Keratinocyte (primary cell): ENCODE measurements around the gene DCAF15. TPM values are rescaled to one million over a fixed set of nuclear protein-coding genes. Genes with fewer than 3 reads are reported as not detected.

Experiments
- DNase-seq: peaks from one replicate; pipeline ENCODE4 v3.0.0-alpha.2; 2011; ENCODE audit warnings: low read depth, missing footprints, low spot score
- FAIRE-seq: peaks from 2 replicates; lab custom pipeline; 2011; peaks lifted over from hg19 to GRCh38; lab: Jason Lieb, UNC
- H2AFZ ChIP-seq: 2 replicates; pipeline ENCODE4 v1.6.0; 2012; ENCODE audit warnings: low read length, control low read depth, inconsistent platforms; ENCODE audit not compliant: control insufficient read depth
- H3K27ac ChIP-seq: 2 replicates; pipeline ENCODE4 v1.5.1; 2011; ENCODE audit warnings: low read length; ENCODE audit not compliant: control insufficient read depth, insufficient read depth
- H3K27me3 ChIP-seq: 3 replicates; pipeline ENCODE4 v1.6.0; 2011; ENCODE audit warnings: low read length; ENCODE audit not compliant: control insufficient read depth, insufficient read depth; ENCODE audit errors: extremely low read depth
- H3K36me3 ChIP-seq, 2 experiments: 2 replicates in 1 of 2; 3 replicates in 1 of 2; pipeline ENCODE4 v1.5.1; 2011; ENCODE audit warnings: low read length in 2 of 2, mild to moderate bottlenecking in 1 of 2; ENCODE audit not compliant: control insufficient read depth in 2 of 2, insufficient read depth in 2 of 2; ENCODE audit errors: extremely low read depth in 1 of 2
- H3K4me1 ChIP-seq: 3 replicates; pipeline ENCODE4 v1.5.1; 2011; ENCODE audit warnings: low read length; ENCODE audit not compliant: control insufficient read depth, insufficient read depth; ENCODE audit errors: extremely low read depth
- H3K4me2 ChIP-seq: 3 replicates; pipeline ENCODE4 v1.6.0; 2011; ENCODE audit warnings: low read depth, low read length; ENCODE audit not compliant: control insufficient read depth, insufficient read depth; ENCODE audit errors: extremely low read depth
- H3K4me3 ChIP-seq, 3 experiments: fragments of 200-600 bp in 1 of 3; sonication (generic) in 1 of 3; 2 replicates in 2 of 3; 3 replicates in 1 of 3; pipeline ENCODE4 v1.5.1; 2011 to 2016; ENCODE audit warnings: low read length in 3 of 3, mild to moderate bottlenecking in 3 of 3, control low read depth in 2 of 3, inconsistent platforms in 1 of 3, low read depth in 1 of 3, mixed read lengths in 1 of 3, mixed run types in 1 of 3, moderate library complexity in 1 of 3; ENCODE audit not compliant: control insufficient read depth in 2 of 3, insufficient read depth in 2 of 3; ENCODE audit errors: extremely low read depth in 1 of 3
- H3K79me2 ChIP-seq: 2 replicates; pipeline ENCODE4 v1.6.0; 2012; ENCODE audit warnings: low read length; ENCODE audit not compliant: control insufficient read depth, insufficient read depth
- H3K9ac ChIP-seq: 3 replicates; pipeline ENCODE4 v1.6.0; 2011; ENCODE audit warnings: low read length; ENCODE audit not compliant: control insufficient read depth, insufficient read depth; ENCODE audit errors: extremely low read depth
- H3K9me1 ChIP-seq: 3 replicates; pipeline ENCODE4 v1.6.0; 2011; ENCODE audit warnings: low read length; ENCODE audit not compliant: control insufficient read depth, insufficient read depth; ENCODE audit errors: extremely low read depth
- H3K9me3 ChIP-seq: 2 replicates; pipeline ENCODE4 v1.5.1; 2012; ENCODE audit warnings: low read depth, low read length; ENCODE audit not compliant: control insufficient read depth
- H4K20me1 ChIP-seq: 3 replicates; pipeline ENCODE4 v1.6.0; 2011; ENCODE audit warnings: low read length; ENCODE audit not compliant: control insufficient read depth, insufficient read depth; ENCODE audit errors: extremely low read depth
- EZH2 ChIP-seq: IDR thresholded peaks from one replicate; pipeline ENCODE4 v1.6.1; 2012; ENCODE audit warnings: inconsistent platforms, mild to moderate bottlenecking, low read length, moderate library complexity
- dilution Hi-C: fragments of 300-500 bp; cut with MboI; formaldehyde crosslinking; loops from one replicate; pipeline ENCODE4 v1.7.0; 2020; ENCODE audit warnings: low sequenced_read_pairs; ENCODE audit not compliant: extremely low pct_ligation_motif_present
- polyA plus RNA-seq, 5 experiments: library from polyadenylated mRNA; depleted of rRNA in 3 of 5; stranded (reverse) in 3 of 5; stranded (forward) in 1 of 5; unstranded in 1 of 5; fragments of >200 nt; gene quantifications; 1 replicate in 1 of 5; 2 replicates in 3 of 5; 3 replicates in 1 of 5; pipeline versions ENCODE4 v1.2.1 to v1.2.3, GENCODE V29; 2011 to 2012; ENCODE audit warnings: missing spikeins in 2 of 5, low read depth in 1 of 5, low replicate concordance in 1 of 5
- TF ChIP-seq, protein P1 (sequence below), 3 experiments: IDR thresholded peaks in 1 of 3; conservative IDR thresholded peaks in 1 of 3; optimal IDR thresholded peaks in 1 of 3; 2 replicates in 2 of 3; 3 replicates in 1 of 3; pipeline versions ENCODE3 to v1.5.1; 2011; ENCODE audit warnings: low read length in 3 of 3, mild to moderate bottlenecking in 3 of 3, moderate library complexity in 2 of 3, control low read depth in 1 of 3, inconsistent platforms in 1 of 3; ENCODE audit not compliant: insufficient read depth in 2 of 3; ENCODE audit errors: extremely low read depth in 1 of 3

The DCAF15 gene
- polyA plus RNA-seq, 1 donor (not counting 4 experiments of a cell fraction or from before 2014, with no cell fraction given), result 15.1 TPM

DNA sequence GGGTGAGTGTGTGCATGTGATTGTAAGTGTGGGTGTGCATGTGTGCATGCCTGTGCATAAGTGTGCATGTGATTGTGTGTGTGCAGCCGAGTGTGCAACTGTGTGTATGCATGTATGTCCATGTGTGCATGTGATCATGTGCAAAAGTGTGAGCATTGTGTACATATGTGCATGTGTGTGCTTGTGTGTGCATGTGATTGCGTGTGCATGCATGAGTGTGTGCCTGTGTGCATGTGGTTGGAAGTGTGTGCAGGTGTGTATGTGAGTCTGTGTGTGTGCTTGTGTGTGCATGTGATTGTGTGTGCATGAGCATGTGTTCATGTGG, 17.6 kb upstream of the DCAF15 start:
- Histone ChIP-seq H3K27ac (no peak overlapping the region), H2AFZ (no peak overlapping the region), H3K27me3 (peaks cover 15% of the 10 kb centered on the region), H4K20me1 (no peaks in the 10 kb centered on the region), H3K79me2 (no peaks in the 10 kb centered on the region), H3K4me1 (peaks cover 3% of the 10 kb centered on the region), H3K36me3 (peaks cover 0 to 5% of the 10 kb centered on the region in 2 experiments), H3K4me2 (no peak overlapping the region), H3K9ac (no peak overlapping the region), H3K4me3 (no peak overlapping the region), H3K9me3 (no peaks in the 10 kb centered on the region), H3K9me1 (no peaks in the 10 kb centered on the region)
- TF ChIP-seq, protein P1, sequence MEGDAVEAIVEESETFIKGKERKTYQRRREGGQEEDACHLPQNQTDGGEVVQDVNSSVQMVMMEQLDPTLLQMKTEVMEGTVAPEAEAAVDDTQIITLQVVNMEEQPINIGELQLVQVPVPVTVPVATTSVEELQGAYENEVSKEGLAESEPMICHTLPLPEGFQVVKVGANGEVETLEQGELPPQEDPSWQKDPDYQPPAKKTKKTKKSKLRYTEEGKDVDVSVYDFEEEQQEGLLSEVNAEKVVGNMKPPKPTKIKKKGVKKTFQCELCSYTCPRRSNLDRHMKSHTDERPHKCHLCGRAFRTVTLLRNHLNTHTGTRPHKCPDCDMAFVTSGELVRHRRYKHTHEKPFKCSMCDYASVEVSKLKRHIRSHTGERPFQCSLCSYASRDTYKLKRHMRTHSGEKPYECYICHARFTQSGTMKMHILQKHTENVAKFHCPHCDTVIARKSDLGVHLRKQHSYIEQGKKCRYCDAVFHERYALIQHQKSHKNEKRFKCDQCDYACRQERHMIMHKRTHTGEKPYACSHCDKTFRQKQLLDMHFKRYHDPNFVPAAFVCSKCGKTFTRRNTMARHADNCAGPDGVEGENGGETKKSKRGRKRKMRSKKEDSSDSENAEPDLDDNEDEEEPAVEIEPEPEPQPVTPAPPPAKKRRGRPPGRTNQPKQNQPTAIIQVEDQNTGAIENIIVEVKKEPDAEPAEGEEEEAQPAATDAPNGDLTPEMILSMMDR (optimal IDR thresholded peaks at IDR 0.05 in 1 of 3, IDR thresholded peaks at IDR 0.05 in 1 of 3, conservative IDR thresholded peaks at IDR 0.05 in 1 of 3; ENCODE audit: extremely low read depth in 1 of 3, insufficient read depth in 2 of 3, low read length in 3 of 3), result no peak
- no peak for TF ChIP-seq EZH2
- FAIRE-seq (no peak), DNase-seq (no peak)
- dilution Hi-C loops, result no loop called here

DNA sequence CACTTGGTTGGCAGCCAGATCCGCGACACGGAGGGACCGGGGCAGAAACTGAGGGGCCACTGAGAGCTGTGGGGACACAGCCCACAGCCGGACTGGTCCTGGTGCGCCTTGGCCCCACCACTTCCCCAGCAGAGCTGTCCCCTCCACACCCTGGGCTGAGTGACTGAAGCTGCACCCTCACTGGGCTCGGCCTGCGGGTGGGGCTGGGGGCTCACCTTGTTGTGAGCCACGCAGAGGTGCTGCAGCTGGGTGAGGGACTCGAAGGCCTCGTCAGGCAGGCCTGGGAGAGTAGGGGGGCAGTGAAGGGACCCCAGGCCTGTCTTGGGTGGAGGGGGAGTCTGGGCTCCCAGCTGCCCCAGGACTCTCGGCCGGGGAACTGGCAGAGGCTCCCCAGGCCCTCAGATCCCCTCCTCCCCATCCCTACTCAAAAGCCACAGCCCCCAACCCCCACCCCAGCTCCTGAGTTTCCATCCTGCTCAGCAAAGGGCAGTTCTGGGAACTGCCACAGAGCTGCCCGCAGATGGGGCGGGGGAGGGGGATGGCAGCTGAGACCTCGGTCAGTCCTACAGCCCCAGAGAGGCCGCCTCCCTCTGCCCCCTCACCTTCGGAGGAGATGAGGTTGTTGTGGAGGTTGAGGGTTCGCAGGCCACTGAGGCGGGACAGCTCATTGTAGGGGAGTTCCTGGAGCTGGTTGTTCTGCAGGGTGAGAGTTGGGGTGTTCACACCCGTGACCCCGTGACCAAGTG, 16.4 kb upstream of the DCAF15 start:
- Histone ChIP-seq H4K20me1 (no peaks in the 10 kb centered on the region), H3K9me3 (no peaks in the 10 kb centered on the region), H3K4me1 (peaks cover 3% of the 10 kb centered on the region), H2AFZ (no peak overlapping the region), H3K27ac (no peak overlapping the region), H3K27me3 (peaks cover 15% of the 10 kb centered on the region), H3K4me2 (no peak overlapping the region), H3K9me1 (no peaks in the 10 kb centered on the region), H3K9ac (no peak overlapping the region), H3K79me2 (no peaks in the 10 kb centered on the region), H3K4me3 (no peak overlapping the region), H3K36me3 (peaks cover 0 to 3% of the 10 kb centered on the region in 2 experiments)
- TF ChIP-seq, protein P1 (optimal IDR thresholded peaks at IDR 0.05 in 1 of 3, IDR thresholded peaks at IDR 0.05 in 1 of 3, conservative IDR thresholded peaks at IDR 0.05 in 1 of 3; ENCODE audit: extremely low read depth in 1 of 3, insufficient read depth in 2 of 3, low read length in 3 of 3), result no peak
- no peak for TF ChIP-seq EZH2
- FAIRE-seq (no peak), DNase-seq (no peak)
- dilution Hi-C loops, result no loop called here
